KMS-11 (cell line): ENCODE data around the gene SLC2A8.

ENCODE experiments used
- H2AFZ ChIP-seq: fragments of 200-600 bp; sonication (generic); 2 replicates; pipeline ENCODE4 v1.6.1; 2016; ENCODE audit warnings: antibody characterized with exemption, mixed run types, low read depth
- H3K27ac ChIP-seq: fragments of 200-600 bp; sonication (generic); 2 replicates; pipeline ENCODE4 v1.6.1; 2016; ENCODE audit warnings: mild to moderate bottlenecking, mixed run types
- H3K27me3 ChIP-seq: fragments of 200-600 bp; sonication (generic); 2 replicates; pipeline ENCODE4 v1.6.1; 2017; ENCODE audit warnings: mild to moderate bottlenecking, low read depth, mixed run types, moderate library complexity; ENCODE audit not compliant: insufficient read depth
- H3K36me3 ChIP-seq: fragments of 200-600 bp; sonication (generic); 2 replicates; pipeline ENCODE4 v1.6.1; 2017; ENCODE audit warnings: mild to moderate bottlenecking, mixed run types; ENCODE audit not compliant: insufficient read depth
- H3K4me1 ChIP-seq: fragments of 200-600 bp; sonication (generic); 2 replicates; pipeline ENCODE4 v1.6.1; 2016; ENCODE audit warnings: mild to moderate bottlenecking, low read depth, mixed run types; ENCODE audit not compliant: poor library complexity, severe bottlenecking
- H3K4me2 ChIP-seq: fragments of 200-600 bp; sonication (generic); 2 replicates; pipeline ENCODE4 v1.7.0; 2016; ENCODE audit warnings: mild to moderate bottlenecking, mixed run types
- H3K4me3 ChIP-seq: fragments of 200-600 bp; sonication (generic); IDR thresholded peaks from 2 replicates; pipeline ENCODE4 v1.6.1; 2017; ENCODE audit warnings: low read depth, low read length, mixed read lengths; ENCODE audit not compliant: insufficient read depth
- H3K79me2 ChIP-seq: fragments of 200-600 bp; sonication (generic); 2 replicates; pipeline ENCODE4 v1.6.1; 2016; ENCODE audit warnings: low read depth, mixed run types; ENCODE audit not compliant: insufficient read depth
- H3K9ac ChIP-seq: fragments of 200-600 bp; sonication (generic); 2 replicates; pipeline ENCODE4 v1.6.1; 2016; ENCODE audit warnings: mild to moderate bottlenecking, mixed run types
- H4K20me1 ChIP-seq: fragments of 200-600 bp; sonication (generic); 2 replicates; pipeline ENCODE4 v1.6.1; 2016; ENCODE audit warnings: mild to moderate bottlenecking, mixed run types; ENCODE audit not compliant: insufficient read depth
- TF ChIP-seq, protein P1 (sequence below): fragments of 200-600 bp; sonication (generic); conservative IDR thresholded peaks from 2 replicates; pipeline ENCODE4 v1.6.1; 2017; ENCODE audit warnings: low read depth, mild to moderate bottlenecking, antibody characterized with exemption, low read length, moderate library complexity, mixed read lengths

The SLC2A8 gene

DNA sequence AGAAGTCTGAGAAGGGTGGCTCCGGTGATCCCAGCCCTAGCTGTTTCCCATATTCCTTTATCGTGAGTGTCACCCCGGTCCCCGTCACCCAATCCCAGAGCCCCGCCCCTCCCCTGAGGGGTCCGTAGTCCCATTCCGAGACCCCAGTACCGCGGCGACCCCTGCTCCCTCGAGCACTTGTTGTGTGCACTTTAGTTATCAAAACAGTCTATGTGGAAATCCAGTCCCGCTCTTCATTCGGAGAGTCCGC is 54.6 kb downstream of the SLC2A8 start:
- no peak overlapping the region for H3K4me3 ChIP-seq
- peak overlapping the region; percentile 99 for H3K9ac ChIP-seq
- H3K4me1 ChIP-seq: peaks cover 22% of the 10 kb centered on the region
- no peaks in the 10 kb centered on the region for H3K27me3 ChIP-seq
- TF ChIP-seq, protein P1, sequence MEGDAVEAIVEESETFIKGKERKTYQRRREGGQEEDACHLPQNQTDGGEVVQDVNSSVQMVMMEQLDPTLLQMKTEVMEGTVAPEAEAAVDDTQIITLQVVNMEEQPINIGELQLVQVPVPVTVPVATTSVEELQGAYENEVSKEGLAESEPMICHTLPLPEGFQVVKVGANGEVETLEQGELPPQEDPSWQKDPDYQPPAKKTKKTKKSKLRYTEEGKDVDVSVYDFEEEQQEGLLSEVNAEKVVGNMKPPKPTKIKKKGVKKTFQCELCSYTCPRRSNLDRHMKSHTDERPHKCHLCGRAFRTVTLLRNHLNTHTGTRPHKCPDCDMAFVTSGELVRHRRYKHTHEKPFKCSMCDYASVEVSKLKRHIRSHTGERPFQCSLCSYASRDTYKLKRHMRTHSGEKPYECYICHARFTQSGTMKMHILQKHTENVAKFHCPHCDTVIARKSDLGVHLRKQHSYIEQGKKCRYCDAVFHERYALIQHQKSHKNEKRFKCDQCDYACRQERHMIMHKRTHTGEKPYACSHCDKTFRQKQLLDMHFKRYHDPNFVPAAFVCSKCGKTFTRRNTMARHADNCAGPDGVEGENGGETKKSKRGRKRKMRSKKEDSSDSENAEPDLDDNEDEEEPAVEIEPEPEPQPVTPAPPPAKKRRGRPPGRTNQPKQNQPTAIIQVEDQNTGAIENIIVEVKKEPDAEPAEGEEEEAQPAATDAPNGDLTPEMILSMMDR: no peak
- peak overlapping the region; percentile 93 for H3K27ac ChIP-seq
- H3K79me2 ChIP-seq: peaks cover 36% of the 10 kb centered on the region
- peak overlapping the region; percentile 65 for H2AFZ ChIP-seq
- H4K20me1 ChIP-seq: peaks cover 9% of the 10 kb centered on the region; the same call in 1 of the 2 replicates
- H3K36me3 ChIP-seq: peaks cover 34% of the 10 kb centered on the region; the same call in 1 of the 2 replicates
- peak overlapping the region; percentile 65 for H3K4me2 ChIP-seq

DNA sequence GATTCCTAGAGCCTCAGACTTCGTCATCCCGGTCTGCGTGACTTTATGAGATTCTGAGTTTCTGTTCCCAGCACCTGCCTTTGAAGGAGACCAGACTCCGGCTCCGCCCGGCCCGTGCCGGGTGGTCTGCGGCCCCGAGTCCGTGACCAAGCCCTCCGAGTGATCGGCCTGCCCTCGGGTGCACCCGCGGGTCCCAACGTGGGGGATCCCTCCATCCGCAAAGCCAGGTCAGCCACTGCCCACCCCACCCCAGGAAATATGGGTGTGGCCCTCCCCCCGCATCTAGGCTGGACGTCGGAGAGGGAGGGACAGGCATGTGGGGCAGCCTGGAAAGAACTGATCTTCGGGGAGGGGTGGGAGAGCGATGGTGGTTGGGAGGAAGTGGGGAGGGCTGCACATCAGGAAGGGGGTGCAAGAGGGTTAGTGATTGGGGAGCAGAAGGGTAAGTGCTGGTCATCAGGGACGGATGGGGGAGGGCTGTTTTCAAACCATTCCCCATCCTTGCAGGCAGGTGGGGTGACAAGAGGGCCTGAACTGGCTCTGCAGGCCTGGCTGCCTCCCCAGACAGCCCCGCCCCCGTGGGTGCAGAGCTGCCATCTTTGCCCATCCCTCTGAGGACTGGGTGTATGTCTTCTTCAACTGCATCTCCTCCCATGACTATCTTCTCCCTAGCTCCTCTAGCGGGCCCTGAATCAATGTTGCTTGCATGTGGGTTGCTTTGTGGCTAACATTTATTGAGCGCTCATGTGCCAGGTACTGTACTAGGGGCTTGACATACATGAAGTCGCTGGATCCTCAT is 55.1 kb downstream of the SLC2A8 start:
- H2AFZ ChIP-seq: peak overlapping the region; percentile 65
- no peak overlapping the region for H3K4me3 ChIP-seq
- TF ChIP-seq, protein P1: no peak
- H3K79me2 ChIP-seq: peaks cover 36% of the 10 kb centered on the region
- H4K20me1 ChIP-seq: peaks cover 9% of the 10 kb centered on the region; the same call in 1 of the 2 replicates
- peaks cover 32% of the 10 kb centered on the region; the same call in 1 of the 2 replicates for H3K36me3 ChIP-seq
- peak overlapping the region; percentile 93 for H3K27ac ChIP-seq
- H3K9ac ChIP-seq: peak overlapping the region; percentile 99
- H3K4me1 ChIP-seq: peaks cover 22% of the 10 kb centered on the region
- no peaks in the 10 kb centered on the region for H3K27me3 ChIP-seq
- peak overlapping the region; percentile 65 for H3K4me2 ChIP-seq

DNA sequence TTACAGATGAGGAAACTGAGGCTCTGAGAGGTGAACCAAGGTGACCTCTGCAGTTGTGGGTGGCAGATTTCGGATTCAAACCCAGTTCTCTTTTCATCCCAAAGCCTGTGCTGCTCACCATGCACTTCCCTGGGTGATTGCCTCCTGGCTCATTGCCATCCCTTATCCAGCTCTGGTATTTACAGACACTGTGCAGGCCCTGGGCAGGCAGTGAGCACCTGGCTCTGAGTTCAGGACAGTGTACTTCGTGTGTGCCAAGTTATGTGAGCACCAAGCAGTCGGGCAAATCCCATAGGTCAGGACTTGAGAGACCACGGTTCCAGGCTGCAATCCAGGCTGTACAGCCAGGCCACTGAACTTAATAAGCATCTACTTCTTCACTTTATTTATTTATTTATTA is 55.7 kb downstream of the SLC2A8 start:
- H3K4me3 ChIP-seq: no peak overlapping the region
- no peaks in the 10 kb centered on the region for H3K27me3 ChIP-seq
- peaks cover 34% of the 10 kb centered on the region for H3K79me2 ChIP-seq
- peaks cover 29% of the 10 kb centered on the region; the same call in 1 of the 2 replicates for H3K36me3 ChIP-seq
- no peak overlapping the region for H3K27ac ChIP-seq
- no peak overlapping the region; the same call in 1 of the 2 replicates for H3K9ac ChIP-seq
- H3K4me1 ChIP-seq: peaks cover 22% of the 10 kb centered on the region
- H2AFZ ChIP-seq: peak overlapping the region; percentile 65; the same call in 1 of the 2 replicates
- H4K20me1 ChIP-seq: peaks cover 9% of the 10 kb centered on the region; the same call in 1 of the 2 replicates
- peak overlapping the region; percentile 65; the same call in 1 of the 2 replicates for H3K4me2 ChIP-seq
- TF ChIP-seq, protein P1: no peak

DNA sequence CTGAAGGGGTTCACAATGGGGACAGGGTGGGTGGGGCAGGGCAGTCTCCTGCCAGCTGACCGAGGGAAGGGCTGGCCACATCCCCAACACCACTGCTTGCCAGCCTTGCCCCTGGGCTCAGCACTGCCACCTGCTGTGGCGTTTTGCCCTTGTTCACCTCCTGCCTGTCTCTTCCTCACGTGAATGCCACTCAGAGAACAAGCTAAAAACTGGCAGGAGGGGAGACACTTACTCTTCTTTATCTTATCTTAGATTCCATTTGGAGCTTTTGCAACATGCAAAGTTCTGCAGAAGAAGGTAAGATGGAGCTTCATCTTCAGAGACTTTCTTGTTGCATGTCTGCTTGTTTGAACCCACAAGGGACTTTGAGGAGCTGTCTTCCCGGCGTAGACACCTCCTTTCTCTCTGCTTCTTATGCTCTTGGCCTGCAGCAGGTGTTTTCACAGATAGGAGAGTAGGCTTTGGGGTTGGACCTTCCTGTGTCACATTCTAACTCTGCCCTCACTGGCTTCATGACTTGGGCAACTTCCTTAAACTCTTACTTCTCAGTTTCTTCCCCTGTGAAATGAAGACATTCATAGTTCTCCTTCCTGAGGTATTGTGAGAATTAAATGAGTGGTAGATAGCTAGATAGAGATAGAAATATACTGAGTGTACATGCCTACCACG is 58.5 kb downstream of the SLC2A8 start:
- Histone ChIP-seq H3K4me3 (no peak overlapping the region), H3K9ac (no peak overlapping the region), H3K27ac (no peak overlapping the region), H3K4me2 (no peak overlapping the region), H2AFZ (no peak overlapping the region), H3K36me3 (peaks cover 1% of the 10 kb centered on the region; the same call in 1 of the 2 replicates), H3K27me3 (no peaks in the 10 kb centered on the region), H3K4me1 (peaks cover 9% of the 10 kb centered on the region), H4K20me1 (no peaks in the 10 kb centered on the region), H3K79me2 (peaks cover 8% of the 10 kb centered on the region)
- TF ChIP-seq, protein P1: peak; percentile 38; the same call in 1 of the 2 replicates
